IMR-90 (cell line): ENCODE data around the gene TNRC6B. TPM values are rescaled to one million over a fixed set of nuclear protein-coding genes. Genes with fewer than 3 reads are reported as not detected.

Experiments
- ATAC-seq: fragments of 200-7000 bp; cut with Tn5 transposase; 2 replicates; pipeline ENCODE4 v1.9.1; 2020; ENCODE audit warnings: low read depth, mild to moderate bottlenecking, moderate library complexity
- BruUV-seq: library from RNA; stranded (reverse); fragments of 400-500 nt; replicated peaks from 2 replicates; lab custom pipeline; 2021; lab: Mats Ljungman, UMichigan
- CTCF ChIA-PET: fragments of 300-600 bp; formaldehyde crosslinking; extraction: SDS; loops from one replicate; lab custom pipeline; 2021; ENCODE audit warnings: antibody characterized with exemption; lab: Yijun Ruan, JAX
- POLR2A ChIA-PET: fragments of 300-600 bp; sonication (Branson Sonifier 250); formaldehyde crosslinking; loops from one replicate; lab custom pipeline; 2022; ENCODE audit warnings: antibody characterized with exemption; ENCODE audit not compliant: unreplicated experiment; lab: Charles Lee
- DNase-seq: peaks from one replicate; pipeline ENCODE4 v3.0.0; 2013
- H2AFZ ChIP-seq: replicated peaks from 2 replicates; pipeline ENCODE3; 2013; ENCODE audit warnings: low read length, mild to moderate bottlenecking; ENCODE audit not compliant: poor library complexity
- H2AK5ac ChIP-seq: 2 replicates; pipeline ENCODE4 v1.6.1; 2013; ENCODE audit warnings: low read depth, low read length, inconsistent platforms
- H2AK9ac ChIP-seq: replicated peaks from 2 replicates; pipeline ENCODE3; 2013; ENCODE audit warnings: mild to moderate bottlenecking, low read depth, low read length, moderate library complexity; ENCODE audit not compliant: poor library complexity
- H2BK120ac ChIP-seq: 2 replicates; pipeline ENCODE4 v1.6.1; 2013; ENCODE audit warnings: low read depth, low read length, inconsistent platforms
- H2BK15ac ChIP-seq: 3 replicates; pipeline ENCODE4 v1.6.1; 2013; ENCODE audit warnings: low read depth, low read length, inconsistent platforms
- H2BK20ac ChIP-seq: 2 replicates; pipeline ENCODE4 v1.6.1; 2013; ENCODE audit warnings: low read depth, mild to moderate bottlenecking, inconsistent platforms, low read length, moderate library complexity
- H2BK5ac ChIP-seq: 2 replicates; pipeline ENCODE4 v1.6.1; 2013; ENCODE audit warnings: mild to moderate bottlenecking, low read depth, low read length, inconsistent platforms; ENCODE audit not compliant: poor library complexity, severe bottlenecking
- H3K14ac ChIP-seq: replicated peaks from 2 replicates; pipeline ENCODE4 v1.6.1; 2013; ENCODE audit warnings: low read depth, low read length, inconsistent platforms
- H3K18ac ChIP-seq: 2 replicates; pipeline ENCODE4 v1.6.1; 2013; ENCODE audit warnings: low read depth, low read length, control low read depth
- H3K23ac ChIP-seq: 2 replicates; pipeline ENCODE4 v1.6.1; 2013; ENCODE audit warnings: low read depth, low read length, inconsistent platforms
- H3K27ac ChIP-seq: 2 replicates; pipeline ENCODE4 v1.5.1; 2013; ENCODE audit warnings: mild to moderate bottlenecking, control low read depth, low read length; ENCODE audit not compliant: insufficient read depth
- H3K27me3 ChIP-seq: 2 replicates; pipeline ENCODE4 v1.6.1; 2013; ENCODE audit warnings: low read length; ENCODE audit not compliant: control insufficient read depth, insufficient read depth
- H3K36me3 ChIP-seq: 2 replicates; pipeline ENCODE4 v1.6.1; 2013; ENCODE audit warnings: low read length, mixed read lengths; ENCODE audit not compliant: control insufficient read depth, insufficient read depth
- H3K4ac ChIP-seq: 2 replicates; pipeline ENCODE4 v1.6.1; 2013; ENCODE audit warnings: low read depth, low read length, inconsistent platforms
- H3K4me1 ChIP-seq: 2 replicates; pipeline ENCODE4 v1.6.1; 2013; ENCODE audit warnings: low read length, mixed read lengths; ENCODE audit not compliant: control insufficient read depth, insufficient read depth
- H3K4me2 ChIP-seq: 2 replicates; pipeline ENCODE4 v1.6.1; 2013; ENCODE audit warnings: low read depth, mild to moderate bottlenecking, control low read depth, low read length, moderate library complexity
- H3K4me3 ChIP-seq: 2 replicates; pipeline ENCODE4 v1.5.1; 2013; ENCODE audit warnings: low read depth, mild to moderate bottlenecking, control low read depth, low read length, moderate library complexity; ENCODE audit not compliant: insufficient read depth
- H3K56ac ChIP-seq: 2 replicates; pipeline ENCODE4 v1.6.1; 2013; ENCODE audit warnings: low read length, inconsistent platforms; ENCODE audit not compliant: insufficient read depth; ENCODE audit errors: extremely low read depth
- H3K79me1 ChIP-seq, 2 experiments: 2 replicates each; pipeline ENCODE4 v1.6.1; 2013; ENCODE audit warnings: low read length in 2 of 2, inconsistent platforms in 1 of 2, low read depth in 1 of 2
- H3K9ac ChIP-seq: 2 replicates; pipeline ENCODE4 v1.6.1; 2013; ENCODE audit warnings: low read depth, low read length, control low read depth
- H3K9me1 ChIP-seq: 2 replicates; pipeline ENCODE4 v1.6.1; 2013; ENCODE audit warnings: low read length, inconsistent platforms; ENCODE audit not compliant: insufficient read depth
- H3K9me3 ChIP-seq: 2 replicates; pipeline ENCODE4 v1.6.1; 2013; ENCODE audit warnings: low read length; ENCODE audit not compliant: control insufficient read depth, insufficient read depth
- H4K20me1 ChIP-seq: 2 replicates; pipeline ENCODE4 v1.6.1; 2013; ENCODE audit warnings: low read length, inconsistent platforms; ENCODE audit not compliant: insufficient read depth
- H4K5ac ChIP-seq: 2 replicates; pipeline ENCODE4 v1.6.1; 2013; ENCODE audit warnings: mild to moderate bottlenecking, low read depth, low read length, control low read depth
- H4K8ac ChIP-seq, 2 experiments: 2 replicates each; pipeline ENCODE4 v1.6.1; 2013; ENCODE audit warnings: low read depth in 2 of 2, low read length in 2 of 2, control low read depth in 1 of 2, inconsistent platforms in 1 of 2
- H4K91ac ChIP-seq: 2 replicates; pipeline ENCODE4 v1.6.1; 2013; ENCODE audit warnings: low read depth, low read length, inconsistent platforms; ENCODE audit not compliant: insufficient read depth
- MAFK ChIP-seq: IDR thresholded peaks from 2 replicates; pipeline ENCODE4 v1.6.1; 2012; ENCODE audit warnings: low read depth, low read length, improper control_type of control experiment
- WGBS, 2 experiments: methylation state at CpG; one replicate each; pipeline versions ENCODE4 v1.1.5 to v1.1.7; 2013; ENCODE audit warnings: missing lambda C conversion rate in 2 of 2; ENCODE audit not compliant: insufficient read length in 1 of 2; ENCODE audit errors: extremely low coverage in 2 of 2; 5-methylcytosine and 5-hydroxymethylcytosine counted together
- dilution Hi-C: fragments of 300-500 bp; cut with HindIII; formaldehyde crosslinking; loops from one replicate; pipeline ENCODE4 v1.14.3; 2018; ENCODE audit warnings: low sequenced_read_pairs; ENCODE audit not compliant: unreplicated experiment
- in situ Hi-C: fragments of 300-500 bp; cut with MboI; formaldehyde crosslinking; loops from 3 replicates; pipeline ENCODE4 v1.14.3; 2019; ENCODE audit warnings: low sequenced_read_pairs, inconsistent platforms, mixed read lengths
- intact Hi-C: fragments of 100-400 bp; cut with micrococcal nuclease; formaldehyde crosslinking; loops from 2 replicates; pipeline ENCODE4 v1.10.0; 2022
- polyA plus RNA-seq, 3 experiments: library from polyadenylated mRNA; depleted of rRNA; stranded (reverse); fragments of >200 nt; gene quantifications; 2 replicates each; pipeline ENCODE4 v1.2.3, GENCODE V29; 2012; ENCODE audit warnings: low replicate concordance in 1 of 3
- total RNA-seq: library from RNA; depleted of rRNA; stranded (reverse); fragments of >200 nt; gene quantifications from 2 replicates; pipeline ENCODE4 v1.2.3, GENCODE V29; 2012
- TF ChIP-seq, protein P1 (sequence below): fragments of 150-350 bp; IDR thresholded peaks from 2 replicates; pipeline ENCODE4 v1.6.1; 2016; ENCODE audit warnings: low read depth, mild to moderate bottlenecking, low read length, moderate library complexity, borderline replicate concordance

TNRC6B gene
- total and polyA plus RNA-seq, 2 of the 4 experiments (the other 2 are of a cell fraction): 3.9 to 17.0 TPM

DNA sequence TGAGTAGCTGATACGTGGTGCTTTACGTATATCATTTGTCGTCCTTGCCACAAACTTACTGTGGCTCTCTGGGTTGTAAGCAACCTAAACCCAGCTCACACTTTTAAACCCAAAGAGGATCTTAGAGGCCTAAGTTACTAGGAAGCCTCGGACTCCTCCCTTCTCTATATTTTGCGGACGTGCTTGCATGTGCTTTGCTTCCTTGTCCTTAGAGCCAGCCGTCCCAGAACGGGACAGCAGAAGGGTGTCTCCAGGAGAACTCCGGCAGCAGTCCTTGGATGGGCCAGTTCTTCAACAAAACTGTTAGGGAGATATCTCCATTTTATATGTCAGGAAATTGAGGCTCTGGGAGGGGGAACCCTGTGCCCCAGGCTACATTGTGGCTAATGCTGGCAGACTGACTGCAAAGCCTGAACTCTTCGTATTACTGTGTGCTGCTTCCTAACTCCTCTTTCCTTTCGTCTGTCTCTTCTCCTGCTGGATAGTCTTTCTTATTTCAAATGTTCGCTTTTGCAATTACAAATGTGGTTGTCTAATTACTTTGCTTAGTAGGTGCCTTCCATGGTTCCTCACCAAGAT is 33.8 kb downstream of the TNRC6B start:
- no peak overlapping the region for H3K4me2 ChIP-seq
- dilution Hi-C loops (no loop called here), intact Hi-C loops (no loop called here), in situ Hi-C loops (no loop called here)
- H3K18ac ChIP-seq: no peak overlapping the region
- no peaks in the 10 kb centered on the region for H3K36me3 ChIP-seq
- no peak overlapping the region for H3K27ac ChIP-seq
- no peak overlapping the region for H4K5ac ChIP-seq
- no peaks in the 10 kb centered on the region for H3K9me3 ChIP-seq
- peaks cover 61% of the 10 kb centered on the region for H4K20me1 ChIP-seq
- H4K8ac ChIP-seq: no peak overlapping the region
- H2AFZ ChIP-seq: no peak overlapping the region
- peaks cover 35 to 80% of the 10 kb centered on the region in 2 experiments; a peak in 3 of 4 replicates for H3K79me1 ChIP-seq
- no peak overlapping the region for H2AK9ac ChIP-seq
- no peaks in the 10 kb centered on the region for H3K4me1 ChIP-seq
- ChIA-PET POLR2A (no interaction called here), CTCF (no interaction called here)
- DNase-seq (no peak), ATAC-seq (no peak)
- no peak overlapping the region for H3K9ac ChIP-seq
- H4K91ac ChIP-seq: no peak overlapping the region
- no peaks in the 10 kb centered on the region for H3K27me3 ChIP-seq
- peaks cover 5% of the 10 kb centered on the region for H3K9me1 ChIP-seq
- no peak overlapping the region for H2BK20ac ChIP-seq
- no TSS peak for BruUV-seq
- H3K56ac ChIP-seq: no peak overlapping the region
- WGBS, 2 experiments: 85% methylated on average over 6 of the region's 12 CpGs; no CpG with 5 or more reads in 1 of the 2 experiments
- H2BK15ac ChIP-seq: no peak overlapping the region
- TF ChIP-seq, protein P1, sequence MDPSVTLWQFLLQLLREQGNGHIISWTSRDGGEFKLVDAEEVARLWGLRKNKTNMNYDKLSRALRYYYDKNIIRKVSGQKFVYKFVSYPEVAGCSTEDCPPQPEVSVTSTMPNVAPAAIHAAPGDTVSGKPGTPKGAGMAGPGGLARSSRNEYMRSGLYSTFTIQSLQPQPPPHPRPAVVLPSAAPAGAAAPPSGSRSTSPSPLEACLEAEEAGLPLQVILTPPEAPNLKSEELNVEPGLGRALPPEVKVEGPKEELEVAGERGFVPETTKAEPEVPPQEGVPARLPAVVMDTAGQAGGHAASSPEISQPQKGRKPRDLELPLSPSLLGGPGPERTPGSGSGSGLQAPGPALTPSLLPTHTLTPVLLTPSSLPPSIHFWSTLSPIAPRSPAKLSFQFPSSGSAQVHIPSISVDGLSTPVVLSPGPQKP: no peak
- no peak for TF ChIP-seq MAFK
- H3K4ac ChIP-seq: no peak overlapping the region
- no peak overlapping the region for H2BK5ac ChIP-seq
- no peak overlapping the region for H3K14ac ChIP-seq
- H3K4me3 ChIP-seq: no peak overlapping the region
- H3K23ac ChIP-seq: no peak overlapping the region
- no peak overlapping the region for H2AK5ac ChIP-seq
- H2BK120ac ChIP-seq: no peak overlapping the region
